Suprapubic skin (tissue), 4 donors: Measurements from ENCODE around the gene PARD3B.

ENCODE experiments used
- CTCF ChIP-seq, 2 donors: fragments of 200-600 bp in 1 of 2; fragments of 450-650 bp in 1 of 2; sonication (generic) in 1 of 2; IDR thresholded peaks; one replicate each; pipeline ENCODE4 v1.5.1; 2016 to 2019; ENCODE audit warnings: antibody characterized with exemption in 2 of 2, mild to moderate bottlenecking in 1 of 2, moderate library complexity in 1 of 2
- POLR2A ChIP-seq, 2 donors: fragments of 450-650 bp; IDR thresholded peaks; one replicate each; pipeline ENCODE4 v1.6.1; 2017; ENCODE audit warnings: antibody characterized with exemption in 2 of 2, mild to moderate bottlenecking in 2 of 2, moderate library complexity in 2 of 2
- POLR2AphosphoS5 ChIP-seq, 3 donors: sonication (generic); formaldehyde crosslinking; IDR thresholded peaks; one replicate each; pipeline ENCODE4 v1.6.1; 2017; ENCODE audit warnings: antibody characterized with exemption in 3 of 3

- no peak for TF ChIP-seq CTCF (IDR thresholded peaks at IDR 0.05)
- peak in 2 of 3 donors; percentile 47 to 59 for TF ChIP-seq POLR2AphosphoS5 (IDR thresholded peaks at IDR 0.05)
- TF ChIP-seq POLR2A (IDR thresholded peaks at IDR 0.05) = no peak
These were observed 1105.2 kb downstream of the PARD3B start for GRCh38 chr2:205650450-205650849.
